HCT116 (cell line): Measurements from ENCODE around the gene NIT2. TPM values are rescaled to one million over a fixed set of nuclear protein-coding genes. Genes with fewer than 3 reads are reported as not detected.
"Not testable (repeated sequence)": the region's sequence is repeated elsewhere in the genome, so short reads cannot be mapped to it uniquely, and the experiment has no call there.

Source experiments
- ATAC-seq: fragments of 200-7000 bp; cut with Tn5 transposase; 2 replicates; pipeline ENCODE4 v1.9.1; 2020; ENCODE audit warnings: mild to moderate bottlenecking, moderate library complexity
- BruUV-seq: library from RNA; stranded (reverse); fragments of 400-500 nt; replicated peaks from 2 replicates; lab custom pipeline; 2021; lab: Mats Ljungman, UMichigan
- CTCF ChIA-PET: fragments of 300-600 bp; sonication (Branson Sonifier 250); formaldehyde crosslinking; loops from one replicate; lab custom pipeline; 2021; ENCODE audit warnings: antibody characterized with exemption; lab: Charles Lee
- POLR2A ChIA-PET: fragments of 300-600, 350-600 bp; sonication (Branson Sonifier 250); formaldehyde crosslinking; loops from one replicate; lab custom pipeline; 2021; ENCODE audit warnings: antibody characterized with exemption; lab: Charles Lee
- RAD21 ChIA-PET, 2 experiments: fragments of 300-600 bp; sonication (Branson Sonifier 250); formaldehyde crosslinking; loops; one replicate each; lab custom pipeline; 2023; ENCODE audit warnings: low total read pairs in 2 of 2; ENCODE audit not compliant: uncharacterized antibody in 2 of 2, unreplicated experiment in 2 of 2, low non-redundant PET in 1 of 2; lab: Charles Lee
- DNase-seq: peaks from one replicate; pipeline ENCODE4 v3.0.0-alpha.2; 2010; ENCODE audit warnings: low read depth, low spot score
- H2AFZ ChIP-seq: fragments of 200-600 bp; shearing (Covaris generic), sonication (generic); 2 replicates; pipeline ENCODE4 v1.6.1; 2017; ENCODE audit warnings: low read depth, mixed run types, mixed read lengths, antibody characterized with exemption, low read length; ENCODE audit not compliant: poor library complexity, severe bottlenecking
- H3K27ac ChIP-seq: 2 replicates; pipeline ENCODE4 v1.5.1; 2012; ENCODE audit warnings: low read depth, low read length
- H3K27me3 ChIP-seq: fragments of 200-600 bp; sonication (generic); 2 replicates; pipeline ENCODE4 v1.6.1; 2016; ENCODE audit warnings: mixed run types, low read length, mixed read lengths; ENCODE audit not compliant: insufficient read depth
- H3K36me3 ChIP-seq, 2 experiments: fragments of 200-500 bp in 1 of 2; fragments of 200-600 bp in 1 of 2; sonication (Bioruptor generic) in 1 of 2; sonication (generic) in 1 of 2; 2 replicates each; pipeline versions ENCODE4 v1.5.1 to v1.6.1; 2014 to 2016; ENCODE audit warnings: low read length in 2 of 2, inconsistent platforms in 1 of 2, mixed read lengths in 1 of 2, mixed run types in 1 of 2; ENCODE audit not compliant: insufficient read depth in 2 of 2, control insufficient read depth in 1 of 2
- H3K4me1 ChIP-seq, 2 experiments: fragments of 200-600 bp in 1 of 2; sonication (generic) in 1 of 2; 2 replicates each; pipeline versions ENCODE4 v1.5.1 to v1.6.1; 2012 to 2017; ENCODE audit warnings: low read length in 2 of 2, inconsistent platforms in 1 of 2, mild to moderate bottlenecking in 1 of 2, mixed read lengths in 1 of 2, mixed run types in 1 of 2, moderate library complexity in 1 of 2; ENCODE audit not compliant: insufficient read depth in 2 of 2, control insufficient read depth in 1 of 2
- H3K4me2 ChIP-seq: fragments of 200-600 bp; sonication (generic); 2 replicates; pipeline ENCODE4 v1.6.1; 2017; ENCODE audit warnings: mixed run types, low read length, mixed read lengths
- H3K4me3 ChIP-seq, 2 experiments: fragments of 200-600 bp in 1 of 2; sonication (generic) in 1 of 2; replicated peaks in 1 of 2; 2 replicates each; pipeline ENCODE4 v1.5.1; 2011 to 2016; ENCODE audit warnings: low read length in 2 of 2, control low read depth in 1 of 2, low read depth in 1 of 2, mild to moderate bottlenecking in 1 of 2, mixed read lengths in 1 of 2, mixed run types in 1 of 2
- H3K79me2 ChIP-seq: fragments of 200-600 bp; sonication (generic); 2 replicates; pipeline ENCODE4 v1.6.1; 2017; ENCODE audit warnings: mild to moderate bottlenecking, mixed run types, low read length, moderate library complexity, mixed read lengths; ENCODE audit not compliant: insufficient read depth
- H3K9ac ChIP-seq: fragments of 200-600 bp; sonication (generic); 2 replicates; pipeline ENCODE4 v1.6.1; 2016; ENCODE audit warnings: low read length, mixed read lengths
- H3K9me2 ChIP-seq: fragments of 200-600 bp; sonication (generic), shearing (Covaris generic); 2 replicates; pipeline ENCODE4 v1.6.1; 2017; ENCODE audit warnings: mixed run types, mild to moderate bottlenecking, moderate library complexity; ENCODE audit not compliant: insufficient read depth
- H3K9me3 ChIP-seq, 2 experiments: fragments of 200-500 bp in 1 of 2; fragments of 200-600 bp in 1 of 2; sonication (Bioruptor generic) in 1 of 2; sonication (generic) in 1 of 2; 2 replicates each; pipeline ENCODE4 v1.6.1; 2014 to 2017; ENCODE audit warnings: low read length in 2 of 2, mixed read lengths in 2 of 2, inconsistent platforms in 1 of 2, low read depth in 1 of 2, mild to moderate bottlenecking in 1 of 2, mixed run types in 1 of 2, moderate library complexity in 1 of 2; ENCODE audit not compliant: control insufficient read depth in 1 of 2, insufficient read depth in 1 of 2
- H4K20me1 ChIP-seq: fragments of 200-600 bp; sonication (generic), shearing (Covaris generic); 2 replicates; pipeline ENCODE4 v1.6.1; 2017; ENCODE audit warnings: mixed run types, mild to moderate bottlenecking, moderate library complexity; ENCODE audit not compliant: insufficient read depth
- CBX3 ChIP-seq: IDR thresholded peaks from 2 replicates; pipeline ENCODE4 v1.6.1; 2012; ENCODE audit warnings: low read depth
- ELF1 ChIP-seq: IDR thresholded peaks from 2 replicates; pipeline ENCODE4 v1.6.1; 2012; ENCODE audit warnings: low read depth, borderline replicate concordance
- EZH2phosphoT487 ChIP-seq: fragments of 200-600 bp; IDR thresholded peaks from 2 replicates; pipeline ENCODE4 v1.6.1; 2018; ENCODE audit warnings: antibody characterized with exemption, borderline replicate concordance
- JUND ChIP-seq: IDR thresholded peaks from 2 replicates; pipeline ENCODE4 v1.6.1; 2012
- RAD21 ChIP-seq: IDR thresholded peaks from 2 replicates; pipeline ENCODE4 v1.6.1; 2012; ENCODE audit warnings: low read depth, mild to moderate bottlenecking
- SIN3A ChIP-seq: IDR thresholded peaks from 2 replicates; pipeline ENCODE4 v1.6.1; 2012; ENCODE audit warnings: low read depth
- intact Hi-C: fragments of 100-400 bp; cut with micrococcal nuclease; formaldehyde crosslinking; loops from 2 replicates; pipeline ENCODE4 v1.10.0; 2022
- total RNA-seq: library from RNA; stranded (reverse); gene quantifications from one replicate; pipeline ENCODE4 v1.2.1, GENCODE V29; 2021; ENCODE audit not compliant: unreplicated experiment
- TF ChIP-seq, protein P1 (sequence below): IDR thresholded peaks from 2 replicates; pipeline ENCODE4 v1.6.1; 2011; ENCODE audit warnings: mild to moderate bottlenecking, low read length, moderate library complexity; ENCODE audit not compliant: insufficient replicate concordance; ENCODE audit errors: extremely low read depth
- TF ChIP-seq, protein P2 (sequence below): IDR thresholded peaks from 2 replicates; pipeline ENCODE4 v1.6.1; 2012

NIT2 gene
- total RNA-seq, 1 experiment from 2014 or later = 44.7 TPM

DNA sequence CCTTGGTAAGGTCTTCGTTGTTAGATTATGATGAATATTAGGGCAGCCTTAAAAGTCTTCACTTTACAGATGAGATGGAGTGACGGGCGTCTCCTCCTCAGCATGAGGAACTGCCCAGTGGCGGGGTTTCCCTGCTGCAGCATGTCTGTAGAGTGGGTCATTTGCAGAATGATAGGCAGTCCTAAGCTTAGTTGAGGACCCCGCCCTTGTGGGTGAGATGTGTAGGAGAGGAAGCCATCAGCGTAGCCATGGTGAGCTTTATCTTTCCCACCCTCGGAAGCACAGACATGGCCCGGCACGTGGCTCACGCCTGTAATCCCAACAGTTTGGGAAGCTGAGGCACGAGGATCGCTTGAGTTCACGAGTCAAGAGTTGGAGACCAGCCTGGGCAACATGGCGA is 877 bp downstream of the NIT2 start:
- H3K9me2 ChIP-seq = no peaks in the 10 kb centered on the region
- H3K9me3 ChIP-seq = no peaks in the 10 kb centered on the region
- intact Hi-C loops = loop anchor here (10.0 kb wide), 1 partner anchor 61 kb away; no protein-coding TSS in a partner anchor
- H3K27ac ChIP-seq = peak overlapping the region; percentile 79
- no peak overlapping the region for H2AFZ ChIP-seq
- DNase-seq (no peak), ATAC-seq (peak; percentile 45)
- H3K36me3 ChIP-seq = no peaks in the 10 kb centered on the region; a peak in 1 of 4 replicates
- peak overlapping the region; percentile 72 to 79 for H3K4me3 ChIP-seq
- CTCF ChIA-PET = no interaction called here
- no peak for TF ChIP-seq CBX3
- H3K4me2 ChIP-seq = peak overlapping the region; percentile 82
- POLR2A ChIA-PET = interaction anchor here (0.9 kb wide), 1 partner anchor 66 kb away, joined by 3 read pairs; the partner anchor contains the start of gene LNP1
- no peaks in the 10 kb centered on the region for H3K27me3 ChIP-seq
- H4K20me1 ChIP-seq = no peaks in the 10 kb centered on the region
- peaks cover 7 to 18% of the 10 kb centered on the region in 2 experiments for H3K4me1 ChIP-seq
- RAD21 ChIA-PET = no interaction called here
- BruUV-seq = no TSS peak
- H3K79me2 ChIP-seq = peaks cover 11% of the 10 kb centered on the region; the same call in 1 of the 2 replicates
- H3K9ac ChIP-seq = peak overlapping the region; percentile 84

DNA sequence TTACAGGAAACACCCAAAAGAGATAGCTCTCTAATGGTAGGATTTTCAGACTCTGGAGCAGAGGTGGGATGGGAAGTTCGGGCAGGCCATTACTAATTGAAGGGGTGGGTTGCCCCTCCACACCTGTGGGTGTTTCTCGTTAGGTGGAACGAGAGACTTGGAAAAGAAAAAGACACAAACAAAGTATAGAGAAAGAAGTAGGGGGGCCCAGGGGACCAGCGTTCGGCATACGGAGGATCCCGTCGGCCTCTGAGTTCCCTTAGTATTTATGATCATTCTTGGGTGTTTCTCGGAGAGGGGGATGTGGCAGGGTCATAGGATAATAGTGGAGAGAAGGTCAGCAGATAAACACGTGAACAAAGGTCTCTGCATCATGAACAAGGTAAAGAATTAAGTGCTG is 1.7 kb downstream of the NIT2 start:
- Histone ChIP-seq H3K79me2 (peaks cover 11% of the 10 kb centered on the region; the same call in 1 of the 2 replicates), H3K4me2 (peak overlapping the region; percentile 82; the same call in 1 of the 2 replicates), H3K4me1 (peaks cover 7 to 18% of the 10 kb centered on the region in 2 experiments)
- DNase-seq, H4K20me1 ChIP-seq, ATAC-seq, H3K9me2 ChIP-seq, H2AFZ ChIP-seq, BruUV-seq, CTCF ChIA-PET, RAD21 ChIA-PET, H3K36me3 ChIP-seq, H3K9me3 ChIP-seq, H3K27me3 ChIP-seq, H3K9ac ChIP-seq, H3K27ac ChIP-seq, H3K4me3 ChIP-seq: not testable (repeated sequence)
- POLR2A ChIA-PET = interaction anchor here (0.9 kb wide), 1 partner anchor 65 kb away, joined by 3 read pairs; the partner anchor contains the start of gene LNP1
- intact Hi-C loops = loop anchor here (10.0 kb wide), 1 partner anchor 61 kb away; no protein-coding TSS in a partner anchor

DNA sequence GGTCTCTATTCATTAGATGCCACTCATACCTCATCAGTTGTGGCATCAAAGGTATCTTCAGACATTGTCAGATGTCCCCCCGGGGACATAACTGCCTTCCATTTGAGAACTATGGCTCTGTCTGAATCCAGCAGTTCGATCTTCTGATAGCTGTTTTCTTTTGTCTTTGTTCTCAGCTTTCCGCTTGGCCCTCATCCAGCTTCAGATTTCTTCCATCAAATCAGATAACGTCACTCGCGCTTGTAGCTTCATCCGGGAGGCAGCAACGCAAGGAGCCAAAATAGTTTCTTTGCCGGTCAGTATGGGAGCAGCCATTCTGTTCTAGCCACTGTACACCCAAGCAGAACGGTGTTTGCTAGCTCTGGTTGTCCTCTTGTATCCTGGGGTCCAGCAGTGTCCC is 4.4 kb downstream of the NIT2 start:
- Histone ChIP-seq H3K36me3 (peaks cover 4 to 5% of the 10 kb centered on the region in 2 experiments; a peak in 2 of 4 replicates), H3K9me2 (no peaks in the 10 kb centered on the region), H3K9me3 (no peaks in the 10 kb centered on the region), H3K79me2 (peaks cover 11% of the 10 kb centered on the region), H4K20me1 (no peaks in the 10 kb centered on the region), H2AFZ (no peak overlapping the region), H3K27ac (no peak overlapping the region), H3K4me3 (no peak overlapping the region), H3K4me2 (no peak overlapping the region), H3K4me1 (peaks cover 7 to 17% of the 10 kb centered on the region in 2 experiments), H3K9ac (no peak overlapping the region), H3K27me3 (no peaks in the 10 kb centered on the region)
- ATAC-seq (no peak), DNase-seq (no peak)
- intact Hi-C loops = loop anchor here (10.0 kb wide), 1 partner anchor 64 kb away; no protein-coding TSS in a partner anchor
- TF ChIP-seq, protein P1, sequence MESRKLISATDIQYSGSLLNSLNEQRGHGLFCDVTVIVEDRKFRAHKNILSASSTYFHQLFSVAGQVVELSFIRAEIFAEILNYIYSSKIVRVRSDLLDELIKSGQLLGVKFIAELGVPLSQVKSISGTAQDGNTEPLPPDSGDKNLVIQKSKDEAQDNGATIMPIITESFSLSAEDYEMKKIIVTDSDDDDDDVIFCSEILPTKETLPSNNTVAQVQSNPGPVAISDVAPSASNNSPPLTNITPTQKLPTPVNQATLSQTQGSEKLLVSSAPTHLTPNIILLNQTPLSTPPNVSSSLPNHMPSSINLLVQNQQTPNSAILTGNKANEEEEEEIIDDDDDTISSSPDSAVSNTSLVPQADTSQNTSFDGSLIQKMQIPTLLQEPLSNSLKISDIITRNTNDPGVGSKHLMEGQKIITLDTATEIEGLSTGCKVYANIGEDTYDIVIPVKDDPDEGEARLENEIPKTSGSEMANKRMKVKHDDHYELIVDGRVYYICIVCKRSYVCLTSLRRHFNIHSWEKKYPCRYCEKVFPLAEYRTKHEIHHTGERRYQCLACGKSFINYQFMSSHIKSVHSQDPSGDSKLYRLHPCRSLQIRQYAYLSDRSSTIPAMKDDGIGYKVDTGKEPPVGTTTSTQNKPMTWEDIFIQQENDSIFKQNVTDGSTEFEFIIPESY = no peak
- TF ChIP-seq ELF1 = no peak
- TF ChIP-seq RAD21 = no peak
- TF ChIP-seq JUND = no peak
- no peak for TF ChIP-seq SIN3A
- TF ChIP-seq, protein P2, sequence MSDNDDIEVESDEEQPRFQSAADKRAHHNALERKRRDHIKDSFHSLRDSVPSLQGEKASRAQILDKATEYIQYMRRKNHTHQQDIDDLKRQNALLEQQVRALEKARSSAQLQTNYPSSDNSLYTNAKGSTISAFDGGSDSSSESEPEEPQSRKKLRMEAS = no peak
- TF ChIP-seq EZH2phosphoT487 = no peak
- ChIA-PET POLR2A (no interaction called here), RAD21 (no interaction called here), CTCF (no interaction called here)
- BruUV-seq = no TSS peak
